Psoas muscle (tissue), 8 donors: ENCODE results near the gene EVL. TPM values are rescaled to one million over a fixed set of nuclear protein-coding genes. Genes with fewer than 3 reads are reported as not detected.

ENCODE experiments used
- ATAC-seq, 4 donors: fragments of 200-7000 bp; cut with Tn5 transposase; one replicate each; pipeline ENCODE4 v1.9.1; 2020; ENCODE audit warnings: moderate library complexity in 3 of 4, mild to moderate bottlenecking in 2 of 4
- DNase-seq, 2 donors: peaks; one replicate each; pipeline ENCODE4 v3.0.0-alpha.2; 2020
- H3K27ac ChIP-seq: fragments of 200-600 bp; one replicate; pipeline ENCODE4 v1.8.0; 2022
- H3K27me3 ChIP-seq, 3 donors: fragments of 200-600 bp in 1 of 3; one replicate each; pipeline versions ENCODE4 v1.6.1 to v1.8.0; 2013 to 2022; ENCODE audit warnings: low read length in 2 of 3, mild to moderate bottlenecking in 2 of 3, moderate library complexity in 1 of 3; ENCODE audit not compliant: insufficient read depth in 3 of 3
- H3K36me3 ChIP-seq, 2 donors: fragments of 200-600 bp in 1 of 2; one replicate each; pipeline versions ENCODE4 v1.6.1 to v1.8.0; 2013 to 2022; ENCODE audit warnings: low read depth in 1 of 2, mild to moderate bottlenecking in 1 of 2, moderate library complexity in 1 of 2; ENCODE audit not compliant: insufficient read depth in 1 of 2
- H3K4me1 ChIP-seq: fragments of 200-600 bp; one replicate; pipeline ENCODE4 v1.8.0; 2022
- H3K4me3 ChIP-seq: fragments of 200-600 bp; one replicate; pipeline ENCODE4 v1.8.0; 2022; ENCODE audit warnings: mild to moderate bottlenecking
- H3K9me3 ChIP-seq: fragments of 200-600 bp; one replicate; pipeline ENCODE4 v1.8.0; 2022
- CTCF ChIP-seq: fragments of 200-600 bp; IDR thresholded peaks from one replicate; pipeline ENCODE4 v1.8.0; 2022; ENCODE audit warnings: antibody characterized with exemption
- WGBS, 3 donors: extraction: QIAGEN DNeasy Blood & Tissue Kit; methylation state at CpG; one replicate each; pipeline versions ENCODE4 v1.1.6 to v1.1.7; 2013; 5-methylcytosine and 5-hydroxymethylcytosine counted together
- intact Hi-C, 2 donors: fragments of 100-400 bp; cut with DNase I; formaldehyde crosslinking; loops; one replicate each; pipeline versions ENCODE4 v1.11.0 to v1.14.2; 2022
- polyA plus RNA-seq, 3 donors: library from polyadenylated mRNA; stranded (reverse); fragments of 200-250 nt; gene quantifications; one replicate each; pipeline ENCODE4 v1.2.3, GENCODE V29; 2013
- total RNA-seq, 4 donors: library from RNA; stranded (reverse); fragmentation: NEBNext Ultra II Directional in 2 of 4; extraction: Animal tissue kit (Norgen Biotek cat#: 25700) in 2 of 4; gene quantifications; one replicate each; pipeline versions ENCODE4 v1.2.1 to v1.2.4, GENCODE V29; 2021 to 2023
- donor health status: healthy with polysubstance abuse.
- donor health status: DM: no; HTN: no; CAD: no; lungs with moderate emphysema.
- donor health status: Bipolar disorder and iron deficiency.
- donor health status: healthy.
- donor health status: DM: yes; HTN: yes; CAD: no.
- donor health status: DM: no; HTN: no; CAD: no.
- donor health status: DM: no; HTN: no; CAD: no.
- donor health status: DM: yes; HTN: yes; CAD: no.

EVL gene
- total and polyA plus RNA-seq, 7 donors, result 9.6 to 30.4 (median 17.1) TPM

DNA sequence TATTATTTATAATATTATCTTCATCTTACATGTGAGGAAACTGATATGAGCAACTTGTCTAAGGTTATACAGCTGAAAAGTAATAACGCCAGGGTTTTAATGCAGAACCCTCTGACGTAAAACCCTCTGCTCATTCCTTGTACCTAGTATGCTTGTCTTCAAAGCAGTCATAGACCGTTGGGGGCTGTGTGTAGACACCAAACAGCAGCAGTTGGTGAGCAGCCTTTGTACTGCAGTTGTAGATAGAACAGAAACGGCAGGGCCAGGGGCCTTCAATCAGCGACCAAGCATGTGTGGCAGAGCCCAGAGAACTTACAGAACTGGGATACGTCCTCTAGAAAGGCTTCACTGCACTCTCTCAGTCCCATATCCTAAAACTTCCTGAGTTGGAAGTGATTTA lies 28.1 kb downstream of the EVL start:
- Histone ChIP-seq H3K27me3 (no peaks in the 10 kb centered on the region), H3K4me3 (no peak overlapping the region), H3K27ac (no peak overlapping the region), H3K36me3 (peaks cover 0 to 14% of the 10 kb centered on the region in 2 donors), H3K4me1 (no peaks in the 10 kb centered on the region), H3K9me3 (no peaks in the 10 kb centered on the region)
- 80 to 85% (median 81%) methylated on average over 6 of the region's 6 CpGs for WGBS, 3 donors
- no peak for ATAC-seq
- intact Hi-C loops, result no loop called here
- no peak for DNase-seq
- TF ChIP-seq CTCF, result no peak

DNA sequence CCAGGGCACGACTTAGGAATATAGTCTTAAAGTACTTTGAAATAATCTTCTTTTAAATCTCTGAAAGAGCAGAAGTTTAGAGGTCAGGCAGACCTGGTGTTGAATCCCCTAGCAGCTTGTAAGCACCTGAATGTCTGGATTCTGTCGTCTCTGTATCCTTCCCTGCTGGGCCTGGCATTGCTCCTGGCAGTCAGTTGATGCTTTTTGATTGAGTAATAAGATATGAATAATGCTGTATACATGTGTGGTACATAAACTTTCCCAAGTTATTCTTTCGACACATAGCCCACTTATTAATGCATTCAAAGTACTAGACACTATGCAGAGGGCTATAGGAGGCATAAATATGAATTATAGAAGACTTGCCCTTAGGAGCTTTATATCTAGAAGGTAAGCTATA lies 31.4 kb downstream of the EVL start:
- no peaks in the 10 kb centered on the region for H3K4me1 ChIP-seq
- H3K27me3 ChIP-seq, result no peaks in the 10 kb centered on the region
- peaks cover 0 to 10% of the 10 kb centered on the region in 2 donors for H3K36me3 ChIP-seq
- intact Hi-C loops, result no loop called here
- DNase-seq, result no peak
- TF ChIP-seq CTCF, result no peak
- no peaks in the 10 kb centered on the region for H3K9me3 ChIP-seq
- no peak for ATAC-seq
- 87 to 89% (median 88%) methylated on average over 3 of the region's 3 CpGs for WGBS, 3 donors
- no peak overlapping the region for H3K4me3 ChIP-seq
- no peak overlapping the region for H3K27ac ChIP-seq

DNA sequence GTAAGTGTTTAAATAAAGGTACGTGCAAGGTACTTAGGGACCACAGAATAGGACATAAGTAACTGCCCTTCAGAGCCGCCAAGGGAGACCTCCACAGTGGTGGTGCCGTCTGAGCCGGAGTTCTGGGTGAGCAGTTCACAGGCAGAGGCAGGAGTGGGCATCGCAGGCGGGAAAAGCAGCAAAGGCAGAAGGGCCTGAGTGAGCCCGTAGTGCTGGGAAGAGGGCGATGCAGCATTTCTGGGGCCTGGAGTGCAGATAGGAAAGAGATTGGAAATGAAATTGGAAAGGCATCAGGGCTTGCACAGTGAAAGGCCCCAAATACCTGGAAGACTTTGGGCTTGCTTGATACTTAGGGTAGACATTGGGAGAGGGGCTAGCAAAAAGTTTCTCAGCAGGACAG lies 32.9 kb downstream of the EVL start:
- TF ChIP-seq CTCF, result no peak

GRCh38 chr14:100100032-100100703 lies 34.9 kb downstream of the EVL start:
- intact Hi-C loops, result no loop called here
- no peak overlapping the region for H3K27ac ChIP-seq
- H3K9me3 ChIP-seq, result no peaks in the 10 kb centered on the region
- H3K4me3 ChIP-seq, result no peak overlapping the region
- WGBS, 3 donors, result 94 to 95% (median 94%) methylated on average over 14 of the region's 14 CpGs
- TF ChIP-seq CTCF, result no peak
- DNase-seq (no peak), ATAC-seq (no peak)
- H3K36me3 ChIP-seq, result peaks cover 0 to 10% of the 10 kb centered on the region in 2 donors
- H3K27me3 ChIP-seq, result no peaks in the 10 kb centered on the region
- peaks cover 15% of the 10 kb centered on the region for H3K4me1 ChIP-seq

More for the DNA sequence above, 32.9 kb downstream of the EVL start:
- 90 to 97% (median 97%) methylated on average over 8 of the region's 8 CpGs for WGBS, 3 donors
- Histone ChIP-seq H3K9me3 (no peaks in the 10 kb centered on the region), H3K4me1 (no peaks in the 10 kb centered on the region), H3K27ac (no peak overlapping the region), H3K36me3 (peaks cover 0 to 10% of the 10 kb centered on the region in 2 donors), H3K4me3 (no peak overlapping the region), H3K27me3 (no peaks in the 10 kb centered on the region)
- intact Hi-C loops, result no loop called here
- ATAC-seq (no peak), DNase-seq (no peak)
